Measurements from ENCODE around the gene HOMEZ. TPM values are rescaled to one million over a fixed set of nuclear protein-coding genes. Genes with fewer than 3 reads are reported as not detected.

HOMEZ gene
- total and polyA plus RNA-seq, 5 experiments from 2014 or later: 3.9 to 16.0 (median 6.1) TPM

DNA sequence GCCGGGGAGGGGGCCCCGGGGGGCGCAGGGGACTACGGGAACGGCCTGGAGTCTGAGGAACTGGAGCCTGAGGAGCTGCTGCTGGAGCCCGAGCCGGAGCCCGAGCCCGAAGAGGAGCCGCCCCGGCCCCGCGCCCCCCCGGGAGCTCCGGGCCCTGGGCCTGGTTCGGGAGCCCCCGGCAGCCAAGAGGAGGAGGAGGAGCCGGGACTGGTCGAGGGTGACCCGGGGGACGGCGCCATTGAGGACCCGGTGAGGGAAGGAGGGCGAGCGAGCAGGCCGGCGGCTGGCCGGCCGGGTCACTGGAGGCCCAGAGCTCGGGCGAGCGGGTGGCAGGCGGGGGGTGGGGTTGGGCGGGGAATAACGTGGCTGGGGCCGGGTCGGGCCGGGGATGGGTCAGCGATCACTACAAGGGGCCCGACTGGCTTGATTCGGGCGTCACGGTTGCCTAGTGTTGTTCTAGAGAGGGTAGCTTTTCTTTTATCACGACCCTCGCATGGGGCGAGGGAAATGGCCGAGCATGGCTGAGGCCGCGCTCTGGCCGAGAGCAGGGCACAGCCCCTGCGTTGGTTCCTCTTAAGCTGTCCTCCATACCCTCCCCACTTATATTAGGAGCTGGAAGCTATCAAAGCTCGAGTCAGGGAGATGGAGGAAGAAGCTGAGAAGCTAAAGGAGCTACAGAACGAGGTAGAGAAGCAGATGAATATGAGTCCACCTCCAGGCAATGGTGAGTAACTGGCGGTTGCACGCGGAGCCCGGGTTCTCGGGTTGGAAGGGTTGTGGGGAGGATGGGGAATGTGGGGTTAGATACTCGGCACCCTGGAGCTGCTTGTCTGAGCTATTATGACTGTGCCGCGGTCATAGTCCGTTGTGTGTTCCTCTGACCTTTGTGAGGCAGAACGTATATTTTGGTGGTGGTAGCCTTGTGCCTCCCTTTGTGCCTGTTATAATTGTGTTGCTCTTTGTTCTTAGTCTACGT is 35.9 kb upstream of the HOMEZ start:
- ATAC-seq (no peak), DNase-seq (peak in 8 of 10 donors; percentile 16 to 76 (median 38))
- Mint-ChIP-seq H3K36me3 (peaks cover 0 to 42% (median 4%) of the 10 kb centered on the region in 3 donors), H3K27me3 (no peaks in the 10 kb centered on the region), H3K4me1 (peaks cover 20 to 32% (median 30%) of the 10 kb centered on the region in 4 donors), H3K9me3 (peaks cover 0 to 5% (median 0%) of the 10 kb centered on the region in 9 donors), H3K27ac (peak overlapping the region; percentile 90 to 98 (median 96)), H3K4me3 (peak overlapping the region; percentile 87 to 95 (median 92))
- POLR2A ChIA-PET: interaction anchor here (0.6 to 9.7 kb wide), 33 partner anchors 17 to 1885 kb away, joined by 3 to 376 read pairs (median 5); partner anchors contain the start of genes ACIN1, BCL2L2, C14orf119 and DCAF11

DNA sequence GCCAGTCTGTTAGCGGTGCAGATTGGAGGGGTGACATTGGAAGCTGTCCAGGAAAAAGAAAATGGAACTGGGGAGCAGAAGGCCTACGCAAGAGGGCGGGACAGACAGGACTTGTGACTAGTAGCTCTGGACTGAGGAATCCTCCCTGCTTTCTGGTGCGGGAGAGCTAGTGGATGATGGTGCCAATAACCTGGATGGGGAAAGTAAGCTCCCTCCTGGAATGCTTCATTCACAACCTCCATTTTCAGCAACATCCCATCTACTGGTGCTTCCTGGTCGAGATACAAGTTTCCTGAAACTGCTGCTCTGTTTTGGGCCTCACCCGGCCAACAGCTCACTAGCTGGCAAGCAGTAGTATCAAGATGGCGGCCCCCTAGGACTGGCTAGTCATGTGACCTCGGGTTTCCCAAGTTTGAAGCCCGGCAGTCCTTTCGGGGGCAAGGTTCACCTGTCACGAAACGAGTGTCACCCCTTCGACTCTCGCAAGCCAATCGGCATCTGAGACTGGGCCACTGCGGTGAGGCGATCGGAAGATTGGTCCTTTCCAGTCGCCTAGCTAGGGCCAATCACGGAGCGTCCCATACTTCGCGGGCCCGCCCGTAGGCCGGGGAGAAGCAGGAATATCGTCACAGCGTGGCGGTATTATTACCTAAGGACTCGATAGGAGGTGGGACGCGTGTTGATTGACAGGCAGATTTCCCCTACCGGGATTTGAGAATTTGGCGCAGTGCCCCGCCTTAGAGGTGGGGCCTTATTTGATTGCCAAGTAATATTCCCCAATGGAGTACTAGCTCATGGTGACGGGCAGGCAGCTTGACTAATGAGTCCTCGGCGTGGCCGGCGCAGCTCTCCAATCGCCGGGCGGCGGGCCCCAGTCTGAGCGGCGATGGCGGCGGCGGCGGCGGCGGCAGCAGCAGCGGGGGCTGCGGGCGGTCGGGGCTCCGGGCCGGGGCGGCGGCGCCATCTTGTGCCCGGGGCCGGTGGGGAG is 34.9 kb upstream of the HOMEZ start, which contains the start of gene PABPN1:
Gene PABPN1, plus strand, starts transcription at position 874 of the 988 bp plus-strand sequence. Its CDS starts 13 bp downstream, at position 887.
- peaks cover 0 to 38% (median 4%) of the 10 kb centered on the region in 3 donors for H3K36me3 Mint-ChIP-seq
- H3K9me3 Mint-ChIP-seq: peaks cover 0 to 5% (median 0%) of the 10 kb centered on the region in 9 donors
- ATAC-seq: peak; percentile 89
- POLR2A ChIA-PET: interaction anchor here (0.6 to 9.7 kb wide), 34 partner anchors 8 to 1884 kb away, joined by 3 to 376 read pairs (median 5); partner anchors contain the start of genes ACIN1, BCL2L2, C14orf119 and DCAF11
- no peaks in the 10 kb centered on the region for H3K27me3 Mint-ChIP-seq
- DNase-seq: peak; percentile 91 to 99 (median 98)
- H3K27ac Mint-ChIP-seq: peak within 1 kb of the TSS; percentile 97 to 99 (median 99)
- H3K4me1 Mint-ChIP-seq: peaks cover 18 to 32% (median 30%) of the 10 kb centered on the region in 4 donors
- peak within 1 kb of the TSS; percentile 87 to 96 (median 92) for H3K4me3 Mint-ChIP-seq

DNA sequence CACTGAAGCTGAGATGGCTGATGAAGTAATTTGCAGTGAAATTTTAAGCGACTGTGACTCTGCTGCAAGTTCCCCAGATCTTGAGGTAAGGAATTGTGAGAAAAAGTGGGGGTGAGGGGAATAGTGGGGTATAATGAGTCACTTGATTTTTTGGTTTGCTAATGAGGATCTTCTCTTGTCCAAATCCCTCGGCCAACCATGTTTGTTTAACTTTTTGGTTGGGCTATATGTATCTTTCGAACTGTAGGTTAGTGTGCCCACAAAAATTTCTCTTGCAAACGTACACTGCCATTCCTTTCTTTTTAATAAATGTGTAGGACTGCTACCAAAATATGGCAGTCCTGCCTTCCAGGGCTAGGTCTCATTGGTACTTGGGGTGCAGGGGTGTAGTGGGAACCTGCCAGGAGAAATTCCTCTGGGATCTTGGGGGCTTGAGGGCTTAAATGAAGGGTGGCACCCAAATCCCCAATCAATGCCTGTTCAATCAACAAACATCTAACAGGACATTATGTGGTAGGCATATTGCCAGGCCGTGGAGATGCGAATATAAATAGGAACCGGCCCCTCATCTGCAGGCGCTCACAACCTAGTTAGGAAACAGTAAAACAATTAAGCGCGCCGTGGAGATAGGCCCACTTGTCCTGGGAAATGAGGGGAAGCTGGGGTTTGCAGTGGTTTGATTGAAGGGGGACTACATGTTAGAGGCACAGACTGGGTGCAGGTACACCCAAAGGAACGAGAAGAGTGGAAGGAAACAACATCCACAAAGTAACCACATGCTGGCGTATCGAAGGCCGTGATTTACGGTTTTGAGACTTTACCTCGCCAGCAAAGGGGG is 34.0 kb upstream of the HOMEZ start:
- Mint-ChIP-seq H3K4me1 (peaks cover 18 to 32% (median 30%) of the 10 kb centered on the region in 4 donors), H3K4me3 (peak overlapping the region; percentile 81 to 96 (median 91)), H3K27me3 (no peaks in the 10 kb centered on the region), H3K9me3 (peaks cover 0 to 5% (median 0%) of the 10 kb centered on the region in 9 donors), H3K36me3 (peaks cover 0 to 28% (median 3%) of the 10 kb centered on the region in 3 donors), H3K27ac (peak overlapping the region; percentile 97 to 99 (median 99))
- ATAC-seq: no peak
- no peak for DNase-seq
- POLR2A ChIA-PET: interaction anchor here (1.0 to 9.7 kb wide), 14 partner anchors 9 to 635 kb away, joined by 3 to 376 read pairs (median 12); partner anchors contain the start of genes ACIN1, BCL2L2, C14orf119 and HOMEZ

DNA sequence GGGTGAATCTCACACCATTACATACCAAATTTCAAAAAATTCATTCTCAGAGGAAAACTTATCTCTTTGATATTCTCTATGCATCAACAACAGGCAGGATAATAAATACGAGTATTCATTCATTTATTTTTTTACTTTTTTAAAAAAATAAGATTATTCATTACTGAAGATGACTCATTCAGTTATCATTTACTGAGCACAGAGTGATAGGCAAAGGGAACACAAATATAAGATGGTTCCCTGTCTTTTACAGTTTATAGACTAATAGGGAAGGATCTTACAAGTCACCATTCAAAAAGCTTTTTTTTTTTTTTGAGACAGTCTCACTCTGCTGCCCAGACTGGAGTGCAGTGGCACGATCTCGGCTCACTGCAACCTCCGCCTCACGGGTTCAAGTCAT is 30.4 kb upstream of the HOMEZ start:
- H3K27me3 Mint-ChIP-seq: no peaks in the 10 kb centered on the region
- H3K36me3 Mint-ChIP-seq: no peaks in the 10 kb centered on the region
- H3K9me3 Mint-ChIP-seq: peaks cover 0 to 5% (median 0%) of the 10 kb centered on the region in 9 donors
- H3K4me1 Mint-ChIP-seq: peaks cover 4 to 14% (median 13%) of the 10 kb centered on the region in 4 donors
- no peak overlapping the region for H3K4me3 Mint-ChIP-seq
- no peak for DNase-seq
- no peak for ATAC-seq
- no peak overlapping the region for H3K27ac Mint-ChIP-seq
- POLR2A ChIA-PET: interaction anchor here (9.7 kb wide), 1 partner anchor 11 kb away, joined by 376 read pairs; the partner anchor contains the start of genes BCL2L2 and PPP1R3E

DNA sequence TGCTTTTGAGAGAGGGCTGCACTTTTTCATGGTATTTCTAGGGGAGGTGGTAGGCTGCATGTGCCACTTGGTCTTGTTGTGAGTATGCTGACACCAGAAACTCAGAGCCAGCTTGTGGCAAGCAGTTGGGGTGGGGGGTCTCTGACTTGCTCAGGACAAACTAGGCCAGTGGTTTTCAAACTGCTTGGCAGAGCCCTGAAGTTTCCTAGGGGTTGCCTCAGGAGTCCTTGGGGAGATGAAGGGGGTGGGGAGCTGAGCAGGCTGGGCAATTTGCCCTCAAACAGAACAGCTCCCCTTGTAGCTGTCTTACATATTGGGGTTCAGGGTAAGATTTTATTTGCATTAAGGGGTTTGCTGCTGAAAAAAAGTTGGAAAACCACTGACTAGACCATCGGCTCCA is 24.6 kb upstream of the HOMEZ start:
- H3K4me1 Mint-ChIP-seq: peaks cover 0 to 13% (median 2%) of the 10 kb centered on the region in 4 donors
- H3K27ac Mint-ChIP-seq: no peak overlapping the region
- peaks cover 6 to 38% (median 29%) of the 10 kb centered on the region in 5 donors for H3K27me3 Mint-ChIP-seq
- no peaks in the 10 kb centered on the region for H3K36me3 Mint-ChIP-seq
- H3K4me3 Mint-ChIP-seq: no peak overlapping the region
- POLR2A ChIA-PET: interaction anchor here (12.5 kb wide), 1 partner anchor 10 kb away, joined by 376 read pairs; the partner anchor contains the start of gene PABPN1
- DNase-seq (no peak), ATAC-seq (no peak)
- H3K9me3 Mint-ChIP-seq: no peaks in the 10 kb centered on the region

DNA sequence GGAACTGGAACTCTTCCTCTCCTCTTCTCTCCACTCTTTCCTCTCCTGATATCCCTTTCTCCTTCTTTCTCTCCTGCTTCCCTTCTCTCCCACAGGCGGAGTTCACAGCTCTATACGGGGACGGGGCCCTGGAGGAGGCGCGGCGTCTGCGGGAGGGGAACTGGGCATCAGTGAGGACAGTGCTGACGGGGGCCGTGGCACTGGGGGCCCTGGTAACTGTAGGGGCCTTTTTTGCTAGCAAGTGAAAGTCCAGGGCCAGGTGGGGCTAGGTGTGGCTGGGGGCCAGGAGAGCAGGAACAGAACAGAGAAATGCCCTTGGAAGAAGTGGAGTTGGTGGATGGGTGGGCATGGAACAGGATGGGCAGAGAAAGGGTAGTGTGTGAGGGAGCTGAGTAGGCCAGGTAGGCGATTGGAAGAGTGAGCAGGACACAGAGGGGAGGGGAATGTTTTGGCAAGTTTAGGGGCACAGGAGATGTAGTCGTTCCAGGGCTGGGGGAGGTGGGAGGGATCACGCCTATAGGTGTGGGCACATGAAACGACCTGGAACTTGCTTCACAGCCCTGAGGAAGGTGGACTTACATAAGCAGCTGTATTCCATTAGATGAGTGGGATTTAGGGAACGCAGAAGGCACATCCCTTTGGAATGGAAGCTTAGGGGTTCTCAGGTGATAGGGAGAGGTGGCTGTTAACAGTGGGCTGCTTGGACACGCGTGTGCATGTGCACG is 23.0 kb upstream of the HOMEZ start:
- Mint-ChIP-seq H3K27me3 (peaks cover 6 to 42% (median 34%) of the 10 kb centered on the region in 5 donors), H3K9me3 (no peaks in the 10 kb centered on the region), H3K27ac (peak overlapping the region in 1 of 10 donors; percentile 38), H3K4me1 (peaks cover 0 to 14% (median 2%) of the 10 kb centered on the region in 4 donors), H3K36me3 (no peaks in the 10 kb centered on the region), H3K4me3 (no peak overlapping the region)
- DNase-seq: no peak
- POLR2A ChIA-PET: interaction anchor here (12.5 kb wide), 1 partner anchor 12 kb away, joined by 376 read pairs; the partner anchor contains the start of gene PABPN1
- no peak for ATAC-seq

DNA sequence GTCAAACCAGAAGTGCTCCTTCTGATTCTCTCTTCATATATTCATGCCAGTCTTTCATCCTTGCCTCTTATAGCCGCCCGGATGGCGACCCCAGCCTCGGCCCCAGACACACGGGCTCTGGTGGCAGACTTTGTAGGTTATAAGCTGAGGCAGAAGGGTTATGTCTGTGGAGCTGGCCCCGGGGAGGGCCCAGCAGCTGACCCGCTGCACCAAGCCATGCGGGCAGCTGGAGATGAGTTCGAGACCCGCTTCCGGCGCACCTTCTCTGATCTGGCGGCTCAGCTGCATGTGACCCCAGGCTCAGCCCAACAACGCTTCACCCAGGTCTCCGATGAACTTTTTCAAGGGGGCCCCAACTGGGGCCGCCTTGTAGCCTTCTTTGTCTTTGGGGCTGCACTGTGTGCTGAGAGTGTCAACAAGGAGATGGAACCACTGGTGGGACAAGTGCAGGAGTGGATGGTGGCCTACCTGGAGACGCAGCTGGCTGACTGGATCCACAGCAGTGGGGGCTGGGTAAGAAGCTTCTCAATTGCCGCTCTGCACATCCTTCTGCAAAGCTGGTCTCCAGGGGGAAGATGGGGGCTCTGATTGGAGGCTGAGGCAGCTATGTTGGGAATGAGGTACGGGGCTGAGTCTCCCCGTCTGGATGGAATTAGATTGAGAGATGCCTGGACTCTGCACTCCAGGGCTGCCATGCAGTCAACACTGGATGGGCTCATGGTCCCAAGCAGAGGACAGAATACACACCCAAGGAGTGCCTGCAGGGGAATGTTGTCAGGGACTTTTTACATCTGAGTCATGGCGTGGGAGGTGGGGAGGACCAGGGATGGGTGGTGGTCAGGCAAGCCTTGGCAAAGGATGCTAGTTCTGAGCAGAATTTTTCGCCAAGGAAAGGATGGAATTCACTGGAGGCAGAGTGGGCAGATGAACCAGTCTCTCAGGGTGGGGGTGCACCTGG is 22.0 kb upstream of the HOMEZ start:
- Mint-ChIP-seq H3K9me3 (no peaks in the 10 kb centered on the region), H3K27ac (no peak overlapping the region), H3K36me3 (no peaks in the 10 kb centered on the region), H3K27me3 (peaks cover 6 to 42% (median 34%) of the 10 kb centered on the region in 5 donors), H3K4me3 (peak overlapping the region in 2 of 10 donors; percentile 39 to 75), H3K4me1 (peaks cover 4 to 17% (median 6%) of the 10 kb centered on the region in 4 donors)
- no peak for ATAC-seq
- POLR2A ChIA-PET: interaction anchor here (12.5 kb wide), 1 partner anchor 12 kb away, joined by 376 read pairs; the partner anchor contains the start of gene PABPN1
- no peak for DNase-seq

DNA sequence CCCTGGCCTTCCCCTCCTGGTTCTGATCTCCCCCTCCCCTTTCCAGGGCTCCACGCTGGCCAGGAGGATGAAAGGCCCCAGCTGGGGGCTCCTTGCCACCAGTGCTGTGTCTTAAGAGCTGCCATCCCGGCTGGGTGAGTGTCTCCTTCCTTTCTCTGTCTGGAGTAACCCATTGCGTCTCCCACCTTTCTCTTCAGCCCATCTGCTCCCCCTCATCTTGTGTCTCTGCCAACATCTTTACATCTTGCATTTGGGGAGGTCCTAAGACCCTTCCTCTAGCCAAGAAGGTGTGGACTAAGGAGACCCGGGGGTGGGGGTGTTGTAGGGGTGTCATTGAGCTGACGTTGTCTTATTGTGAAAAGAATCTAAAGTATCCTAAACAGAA is 21.2 kb upstream of the HOMEZ start:
- Mint-ChIP-seq H3K9me3 (no peaks in the 10 kb centered on the region), H3K36me3 (no peaks in the 10 kb centered on the region), H3K27me3 (peaks cover 6 to 42% (median 34%) of the 10 kb centered on the region in 5 donors), H3K4me1 (peaks cover 8 to 22% (median 11%) of the 10 kb centered on the region in 4 donors), H3K4me3 (peak overlapping the region in 1 of 10 donors; percentile 75), H3K27ac (peak overlapping the region in 2 of 10 donors; percentile 23 to 51)
- DNase-seq (no peak), ATAC-seq (no peak)
- POLR2A ChIA-PET: interaction anchor here (12.5 kb wide), 1 partner anchor 13 kb away, joined by 376 read pairs; the partner anchor contains the start of gene PABPN1

DNA sequence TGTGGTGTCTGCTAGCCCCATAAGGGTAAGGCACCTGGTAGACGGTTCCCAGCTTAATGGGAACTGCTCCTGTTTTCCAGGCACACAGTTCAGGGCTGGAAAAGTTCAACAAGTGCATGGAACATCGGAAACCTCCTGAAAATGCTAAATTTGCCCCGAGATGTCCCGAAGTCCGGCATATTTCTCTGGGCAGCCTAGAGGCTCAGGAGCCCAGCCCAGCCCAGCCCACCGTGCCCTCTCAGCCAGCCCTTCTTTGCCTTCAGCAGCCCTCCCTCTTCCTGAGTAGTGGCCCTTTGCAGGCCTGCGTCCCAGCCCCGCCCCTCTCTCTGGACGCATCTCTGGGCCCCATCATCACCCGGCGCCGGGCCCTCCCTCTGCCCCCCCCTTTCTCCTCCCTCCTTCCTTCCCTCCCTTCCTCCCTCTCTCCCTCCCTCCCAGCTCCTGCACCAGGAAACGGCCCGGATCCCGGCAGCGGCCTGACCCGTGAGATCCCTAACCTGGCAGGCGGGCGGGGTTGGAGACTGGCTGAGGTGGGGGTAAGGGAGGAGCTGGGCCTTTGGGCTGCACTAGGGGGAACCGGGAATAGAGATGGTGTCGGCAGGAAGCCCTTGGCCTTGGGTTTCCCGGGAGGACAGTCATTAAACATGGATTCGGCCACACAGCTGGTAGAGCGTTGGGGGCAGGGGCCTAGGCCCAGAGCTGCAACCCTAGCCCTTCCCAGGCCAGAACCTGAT is 20.6 kb upstream of the HOMEZ start, which contains the start of gene BCL2L2:
Gene BCL2L2, plus strand, starts transcription at position 422 of the 734 bp plus-strand sequence. CDS start 935 bp downstream, outside the sequence.
- Mint-ChIP-seq H3K4me3 (peak within 1 kb of the TSS in 2 of 10 donors; percentile 39 to 75), H3K9me3 (no peaks in the 10 kb centered on the region), H3K27ac (peak within 1 kb of the TSS in 3 of 10 donors; percentile 7 to 51 (median 23)), H3K36me3 (no peaks in the 10 kb centered on the region), H3K4me1 (peaks cover 8 to 22% (median 11%) of the 10 kb centered on the region in 4 donors), H3K27me3 (peaks cover 6 to 42% (median 34%) of the 10 kb centered on the region in 5 donors)
- POLR2A ChIA-PET: interaction anchor here (12.5 kb wide), 1 partner anchor 14 kb away, joined by 376 read pairs; the partner anchor contains the start of gene PABPN1
- DNase-seq: no peak
- no peak for ATAC-seq

Data from naive thymus-derived CD8-positive, alpha-beta T cell (primary cell).